Fibroblast of the aortic adventitia (primary cell): ENCODE data around the gene ELP2. TPM values are rescaled to one million over a fixed set of nuclear protein-coding genes. Genes with fewer than 3 reads are reported as not detected.

Source experiments
- DNase-seq: peaks from one replicate; pipeline ENCODE4 v3.0.0-alpha.2; 2010; ENCODE audit warnings: low read depth
- H3K4me3 ChIP-seq: 2 replicates; pipeline ENCODE4 v1.5.1; 2011; ENCODE audit warnings: low read depth, mild to moderate bottlenecking, control low read depth, low read length, moderate library complexity
- total RNA-seq: library from RNA; depleted of rRNA; stranded (reverse); fragments of >200 nt; gene quantifications from 2 replicates; pipeline ENCODE4 v1.2.3, GENCODE V29; 2012; ENCODE audit warnings: low replicate concordance
- TF ChIP-seq, protein P1 (sequence below): IDR thresholded peaks from 2 replicates; pipeline ENCODE4 v1.5.1; 2011; ENCODE audit warnings: mild to moderate bottlenecking, low read length, control low read depth, inconsistent platforms; ENCODE audit not compliant: insufficient read depth

Gene ELP2
- total RNA-seq, 1 donor = 83.3 TPM

DNA sequence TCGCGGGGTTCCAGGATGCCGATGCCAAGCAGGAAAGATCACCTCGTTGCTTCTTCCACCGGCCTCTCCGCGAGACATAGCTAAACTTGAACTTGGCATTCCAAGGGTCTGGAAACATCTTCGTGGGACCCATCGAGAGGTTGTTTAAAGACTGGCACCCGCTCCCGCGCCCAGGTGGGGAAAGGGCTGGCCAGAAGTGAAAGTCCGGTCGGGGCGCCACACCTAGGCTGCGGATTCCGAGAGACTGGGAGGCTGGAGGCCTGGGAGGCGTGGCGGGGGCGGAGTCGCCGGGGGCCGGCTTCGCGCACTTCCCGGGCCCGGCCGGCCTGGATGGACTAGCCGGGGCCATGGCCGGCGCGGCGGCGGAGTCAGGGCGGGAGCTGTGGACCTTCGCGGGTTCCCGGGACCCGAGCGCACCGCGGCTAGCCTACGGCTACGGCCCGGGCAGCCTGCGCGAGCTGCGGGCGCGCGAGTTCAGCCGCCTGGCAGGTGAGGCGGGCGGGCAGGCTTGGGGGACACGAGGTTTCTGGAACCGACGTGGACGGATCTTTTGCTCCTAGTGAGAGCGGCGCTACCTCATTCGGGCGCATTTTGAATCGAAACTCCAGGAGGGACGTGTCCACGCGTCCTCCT lies 57.6 kb downstream of the ELP2 start, which contains the start of gene MOCOS:
Gene MOCOS, plus strand, starts transcription at position 305 of the 633 bp plus-strand sequence. Its CDS starts 43 bp downstream, at position 348.
- peak; percentile 49 for DNase-seq
- peak within 1 kb of the TSS; percentile 87 for H3K4me3 ChIP-seq
- TF ChIP-seq, protein P1, sequence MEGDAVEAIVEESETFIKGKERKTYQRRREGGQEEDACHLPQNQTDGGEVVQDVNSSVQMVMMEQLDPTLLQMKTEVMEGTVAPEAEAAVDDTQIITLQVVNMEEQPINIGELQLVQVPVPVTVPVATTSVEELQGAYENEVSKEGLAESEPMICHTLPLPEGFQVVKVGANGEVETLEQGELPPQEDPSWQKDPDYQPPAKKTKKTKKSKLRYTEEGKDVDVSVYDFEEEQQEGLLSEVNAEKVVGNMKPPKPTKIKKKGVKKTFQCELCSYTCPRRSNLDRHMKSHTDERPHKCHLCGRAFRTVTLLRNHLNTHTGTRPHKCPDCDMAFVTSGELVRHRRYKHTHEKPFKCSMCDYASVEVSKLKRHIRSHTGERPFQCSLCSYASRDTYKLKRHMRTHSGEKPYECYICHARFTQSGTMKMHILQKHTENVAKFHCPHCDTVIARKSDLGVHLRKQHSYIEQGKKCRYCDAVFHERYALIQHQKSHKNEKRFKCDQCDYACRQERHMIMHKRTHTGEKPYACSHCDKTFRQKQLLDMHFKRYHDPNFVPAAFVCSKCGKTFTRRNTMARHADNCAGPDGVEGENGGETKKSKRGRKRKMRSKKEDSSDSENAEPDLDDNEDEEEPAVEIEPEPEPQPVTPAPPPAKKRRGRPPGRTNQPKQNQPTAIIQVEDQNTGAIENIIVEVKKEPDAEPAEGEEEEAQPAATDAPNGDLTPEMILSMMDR = peak; percentile 2

DNA sequence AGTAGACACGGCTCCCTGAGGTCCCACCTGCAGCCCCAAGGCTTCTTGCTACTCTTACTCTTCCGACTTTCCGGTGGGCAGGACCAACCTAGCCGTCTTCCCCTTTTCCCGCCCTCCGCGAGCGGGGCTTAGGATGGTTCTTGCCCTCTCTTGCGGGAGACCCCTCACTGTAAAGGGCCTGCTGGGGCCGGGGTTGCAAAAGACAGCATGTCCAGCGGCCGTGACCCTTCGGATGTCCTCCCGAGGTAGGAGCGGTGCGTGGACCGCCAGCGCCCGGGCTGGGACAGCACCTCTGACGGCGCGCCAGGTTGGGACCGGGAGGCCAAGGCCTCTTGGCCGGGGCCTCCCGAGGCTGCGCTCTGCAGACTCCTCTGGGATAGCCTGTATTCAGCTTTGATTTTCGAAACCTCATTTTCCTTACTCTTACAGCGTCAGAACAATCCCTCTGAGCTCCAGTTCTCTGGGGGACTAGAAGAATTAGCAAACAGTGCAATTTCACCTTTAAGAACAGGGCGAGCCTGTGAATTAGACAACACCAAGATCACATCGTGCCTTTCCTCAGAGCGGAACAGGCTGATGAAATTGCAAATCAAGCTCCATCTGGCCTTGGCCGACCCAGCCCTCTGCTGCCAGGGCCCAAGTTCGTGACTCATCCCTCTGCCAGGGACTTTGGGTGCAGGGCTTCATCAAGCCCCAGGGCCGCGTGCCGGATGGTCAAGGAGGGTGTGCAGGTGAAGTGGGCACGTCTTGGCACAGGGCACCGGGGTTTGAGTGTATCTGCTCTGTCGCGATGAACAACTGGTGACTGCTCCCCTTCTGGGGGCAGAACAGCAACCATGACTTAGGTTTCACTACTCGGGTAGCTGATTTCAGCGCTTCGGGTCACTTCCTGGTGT lies 58.4 kb downstream of the ELP2 start:
- peak; percentile 74 for DNase-seq
- TF ChIP-seq, protein P1 = no peak
- H3K4me3 ChIP-seq = peak overlapping the region; percentile 87

GRCh38 chr18:36188916-36189315 lies 59.2 kb downstream of the ELP2 start:
- H3K4me3 ChIP-seq = peak overlapping the region; percentile 87
- DNase-seq = no peak
- TF ChIP-seq, protein P1 = no peak

GRCh38 chr18:36189486-36189885 lies 59.8 kb downstream of the ELP2 start:
- H3K4me3 ChIP-seq = no peak overlapping the region
- TF ChIP-seq, protein P1 = no peak
- DNase-seq = no peak

DNA sequence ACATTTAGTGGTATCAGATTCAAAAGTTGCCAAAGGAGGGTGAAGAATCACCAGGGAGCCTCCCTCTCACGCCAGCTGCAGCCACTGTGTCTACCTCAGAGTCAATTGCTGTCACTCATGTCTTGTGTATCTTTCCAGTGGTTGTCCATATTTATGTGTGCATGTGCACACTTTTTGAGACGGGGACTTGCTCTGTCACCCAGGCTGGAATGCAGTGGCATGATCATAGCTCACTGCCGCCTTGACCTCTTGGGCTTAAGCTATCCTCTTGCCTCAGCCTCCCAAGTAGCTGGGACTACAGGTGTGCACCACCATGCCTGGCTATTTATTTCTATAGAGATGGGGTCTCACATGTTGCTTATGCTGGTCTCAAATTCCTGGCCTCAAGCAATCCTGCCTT lies 61.6 kb downstream of the ELP2 start:
- H3K4me3 ChIP-seq = no peak overlapping the region
- no peak for DNase-seq
- TF ChIP-seq, protein P1 = no peak

DNA sequence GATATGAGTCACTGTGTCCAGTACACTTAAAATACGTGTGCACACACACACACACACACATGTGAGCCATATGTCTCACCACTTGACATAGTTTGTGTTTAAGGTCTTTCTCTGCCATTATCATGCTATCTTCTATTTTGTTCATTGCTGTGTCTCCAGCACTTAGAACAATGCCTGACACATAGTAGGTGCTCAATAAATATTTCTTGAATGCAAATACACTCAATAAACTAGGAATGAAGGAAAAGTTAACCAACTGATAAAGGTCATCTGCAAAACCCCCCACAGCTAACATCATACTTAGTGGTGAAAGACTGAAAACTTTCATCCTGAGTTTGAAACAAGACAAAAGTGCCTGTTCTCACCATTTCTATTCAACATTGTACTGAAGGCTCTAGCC lies 62.0 kb downstream of the ELP2 start:
- TF ChIP-seq, protein P1 = no peak
- DNase-seq = no peak
- H3K4me3 ChIP-seq = no peak overlapping the region
